Measurements from ENCODE around the gene ZNF500. TPM values are rescaled to one million over a fixed set of nuclear protein-coding genes. Genes with fewer than 3 reads are reported as not detected.

ZNF500 gene
- total and polyA plus RNA-seq, 2 donors (not counting 1 experiment from before 2014, with no cell fraction given), result 12.0 to 26.5 TPM

DNA sequence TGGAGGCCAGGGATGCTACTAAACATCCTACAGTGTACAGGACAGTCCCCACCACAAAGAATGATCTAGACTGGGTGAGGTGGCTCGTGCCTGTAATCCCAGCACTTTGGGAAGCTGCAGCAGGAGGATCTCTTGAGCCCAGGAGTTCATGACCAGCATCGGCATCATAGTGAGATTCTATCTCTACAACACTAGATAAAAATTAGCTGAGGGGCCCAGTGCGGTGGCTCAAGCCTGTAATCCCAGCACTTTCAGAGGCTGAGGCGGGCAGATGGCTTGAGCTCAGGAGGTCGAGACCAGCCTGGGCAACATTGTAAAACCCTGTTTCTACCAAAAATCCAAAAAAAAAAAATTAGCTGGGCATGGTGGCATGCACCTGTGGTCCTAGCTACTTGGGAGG, 5.4 kb upstream of the ZNF500 start:
- H3K4me1 Mint-ChIP-seq, result peaks cover 17% of the 10 kb centered on the region
- H3K9me3 ChIP-seq (ENCODE audit: control extremely low read depth in 1 of 3, control insufficient read depth in 2 of 3, insufficient read depth in 1 of 3, low read length in 2 of 3), result no peaks in the 10 kb centered on the region
- TF ChIP-seq, protein P1, sequence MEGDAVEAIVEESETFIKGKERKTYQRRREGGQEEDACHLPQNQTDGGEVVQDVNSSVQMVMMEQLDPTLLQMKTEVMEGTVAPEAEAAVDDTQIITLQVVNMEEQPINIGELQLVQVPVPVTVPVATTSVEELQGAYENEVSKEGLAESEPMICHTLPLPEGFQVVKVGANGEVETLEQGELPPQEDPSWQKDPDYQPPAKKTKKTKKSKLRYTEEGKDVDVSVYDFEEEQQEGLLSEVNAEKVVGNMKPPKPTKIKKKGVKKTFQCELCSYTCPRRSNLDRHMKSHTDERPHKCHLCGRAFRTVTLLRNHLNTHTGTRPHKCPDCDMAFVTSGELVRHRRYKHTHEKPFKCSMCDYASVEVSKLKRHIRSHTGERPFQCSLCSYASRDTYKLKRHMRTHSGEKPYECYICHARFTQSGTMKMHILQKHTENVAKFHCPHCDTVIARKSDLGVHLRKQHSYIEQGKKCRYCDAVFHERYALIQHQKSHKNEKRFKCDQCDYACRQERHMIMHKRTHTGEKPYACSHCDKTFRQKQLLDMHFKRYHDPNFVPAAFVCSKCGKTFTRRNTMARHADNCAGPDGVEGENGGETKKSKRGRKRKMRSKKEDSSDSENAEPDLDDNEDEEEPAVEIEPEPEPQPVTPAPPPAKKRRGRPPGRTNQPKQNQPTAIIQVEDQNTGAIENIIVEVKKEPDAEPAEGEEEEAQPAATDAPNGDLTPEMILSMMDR (IDR thresholded peaks at IDR 0.05), result no peak
- TF ChIP-seq EZH2 (IDR thresholded peaks at IDR 0.05; ENCODE audit: borderline replicate concordance, insufficient read depth, low read depth, low read length, poor library complexity, severe bottlenecking), result no peak

DNA sequence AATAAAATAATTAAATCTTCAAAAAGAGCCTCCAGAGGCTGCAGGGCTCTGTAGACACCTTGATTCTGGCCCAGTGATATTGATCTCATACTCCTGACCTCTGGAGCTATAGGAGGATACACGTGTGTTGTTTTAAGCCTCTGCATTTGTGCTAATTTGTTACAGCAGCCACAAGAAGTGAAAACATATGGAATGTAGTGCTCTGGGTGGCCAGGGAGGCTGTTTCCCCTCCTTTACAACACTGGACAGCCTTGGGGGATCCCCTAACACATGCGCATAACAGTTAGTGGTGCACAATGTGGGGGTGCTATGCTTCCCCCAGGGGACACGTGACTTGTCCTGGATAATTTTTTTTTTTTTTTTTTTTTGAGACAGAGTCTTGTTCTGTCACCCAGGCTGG, 4.7 kb upstream of the ZNF500 start:
- no peak overlapping the region for H3K4me2 ChIP-seq (replicated peaks; ENCODE audit: low read depth, low read length, poor library complexity, severe bottlenecking)
- Mint-ChIP-seq H3K27me3 (no peaks in the 10 kb centered on the region), H3K4me3 (no peak overlapping the region), H3K4me1 (peaks cover 21% of the 10 kb centered on the region), H3K9me3 (ENCODE audit: insufficient read depth) (no peaks in the 10 kb centered on the region), H3K27ac (no peak overlapping the region)
- ChIA-PET CTCF (no interaction called here), POLR2A (no interaction called here)
- no CpG with 5 or more reads among the region's 3 CpGs for WGBS (ENCODE audit: insufficient coverage)
- peaks cover 4% of the 10 kb centered on the region for H3K79me2 ChIP-seq (ENCODE audit: control insufficient read depth, insufficient read depth, low read length)
- H3K36me3 ChIP-seq (replicated peaks in 1 of 2; ENCODE audit: control extremely low read depth in 1 of 2, control insufficient read depth in 1 of 2, extremely low read depth in 1 of 2, insufficient read depth in 2 of 2, low read length in 1 of 2), result no peaks in the 10 kb centered on the region
- no peaks in the 10 kb centered on the region for H3K27me3 ChIP-seq (replicated peaks in 1 of 4; ENCODE audit: control extremely low read depth in 1 of 4, control insufficient read depth in 3 of 4, insufficient read depth in 4 of 4, low read length in 3 of 4)
- no peaks in the 10 kb centered on the region for H3K9me3 ChIP-seq (ENCODE audit: control extremely low read depth in 1 of 3, control insufficient read depth in 2 of 3, insufficient read depth in 1 of 3, low read length in 2 of 3)
- H4K20me1 ChIP-seq (ENCODE audit: control insufficient read depth, insufficient read depth, low read length, poor library complexity, severe bottlenecking), result no peaks in the 10 kb centered on the region
- intact Hi-C loops (cut with micrococcal nuclease), result no loop called here
- ATAC-seq (ENCODE audit: low read depth) (no peak), DNase-seq (no peak)
- TF ChIP-seq EZH2 (IDR thresholded peaks at IDR 0.05; ENCODE audit: borderline replicate concordance, insufficient read depth, low read depth, low read length, poor library complexity, severe bottlenecking), result no peak
- H3K4me1 ChIP-seq (ENCODE audit: control insufficient read depth in 2 of 2, insufficient read depth in 2 of 2, low read length in 2 of 2), result peaks cover 8 to 21% of the 10 kb centered on the region in 2 donors
- H2AFZ ChIP-seq (ENCODE audit: insufficient read depth, low read depth, low read length, poor library complexity, severe bottlenecking), result no peak overlapping the region
- no peak overlapping the region for H3K9ac ChIP-seq (ENCODE audit: low read length)
- no peak overlapping the region for H3K4me3 ChIP-seq (ENCODE audit: control extremely low read depth in 1 of 5, extremely low read depth in 1 of 5, insufficient read depth in 1 of 5, low read depth in 2 of 5, low read length in 4 of 5)
- H3K27ac ChIP-seq (ENCODE audit: low read length in 2 of 2), result no peak overlapping the region

More for the DNA sequence above, 5.4 kb upstream of the ZNF500 start:
- ChIA-PET POLR2A (no interaction called here), CTCF (no interaction called here)
- ATAC-seq (ENCODE audit: low read depth) (no peak), DNase-seq (no peak)
- Mint-ChIP-seq H3K27ac (no peak overlapping the region), H3K9me3 (ENCODE audit: insufficient read depth) (no peaks in the 10 kb centered on the region), H3K4me3 (no peak overlapping the region), H3K27me3 (no peaks in the 10 kb centered on the region)
- intact Hi-C loops (cut with micrococcal nuclease), result no loop called here
- Histone ChIP-seq H3K79me2 (ENCODE audit: control insufficient read depth, insufficient read depth, low read length) (no peaks in the 10 kb centered on the region), H3K9ac (ENCODE audit: low read length) (no peak overlapping the region), H3K4me3 (ENCODE audit: control extremely low read depth in 1 of 5, extremely low read depth in 1 of 5, insufficient read depth in 1 of 5, low read depth in 2 of 5, low read length in 4 of 5) (no peak overlapping the region), H3K27me3 (replicated peaks in 1 of 4; ENCODE audit: control extremely low read depth in 1 of 4, control insufficient read depth in 3 of 4, insufficient read depth in 4 of 4, low read length in 3 of 4) (no peaks in the 10 kb centered on the region), H2AFZ (ENCODE audit: insufficient read depth, low read depth, low read length, poor library complexity, severe bottlenecking) (no peak overlapping the region), H3K4me1 (ENCODE audit: control insufficient read depth in 2 of 2, insufficient read depth in 2 of 2, low read length in 2 of 2) (peaks cover 8 to 18% of the 10 kb centered on the region in 2 donors), H3K27ac (ENCODE audit: low read length in 2 of 2) (no peak overlapping the region), H3K36me3 (replicated peaks in 1 of 2; ENCODE audit: control extremely low read depth in 1 of 2, control insufficient read depth in 1 of 2, extremely low read depth in 1 of 2, insufficient read depth in 2 of 2, low read length in 1 of 2) (no peaks in the 10 kb centered on the region), H3K4me2 (replicated peaks; ENCODE audit: low read depth, low read length, poor library complexity, severe bottlenecking) (no peak overlapping the region), H4K20me1 (ENCODE audit: control insufficient read depth, insufficient read depth, low read length, poor library complexity, severe bottlenecking) (no peaks in the 10 kb centered on the region)
- WGBS (ENCODE audit: insufficient coverage), result 89% methylated on average over 5 of the region's 5 CpGs

All from B cell (primary cell).